OCI-LY3 (cell line): Measurements from ENCODE around the gene RTL5.

Experiments used
- H2AFZ ChIP-seq: fragments of 200-600, 300-600 bp; shearing (Covaris generic); 2 replicates; pipeline ENCODE4 v1.6.0; 2014; ENCODE audit warnings: antibody characterized with exemption, low read depth, low read length
- H3K27ac ChIP-seq: fragments of 200-600, 300-600 bp; sonication (generic); 2 replicates; pipeline ENCODE4 v1.5.1; 2014; ENCODE audit warnings: mild to moderate bottlenecking, low read length, moderate library complexity, mixed read lengths
- H3K27me3 ChIP-seq: fragments of 200-600, 300-600 bp; sonication (generic); 2 replicates; pipeline ENCODE4 v1.6.1; 2014; ENCODE audit warnings: low read depth, low read length, mixed read lengths
- H3K36me3 ChIP-seq: fragments of 200-600, 300-600 bp; sonication (generic); replicated peaks from 2 replicates; pipeline ENCODE3; 2014; ENCODE audit warnings: low read depth, low read length, mixed read lengths
- H3K4me1 ChIP-seq: fragments of 300-600, 200-600 bp; sonication (generic); 2 replicates; pipeline ENCODE4 v1.6.1; 2014; ENCODE audit warnings: low read length, mixed read lengths
- H3K4me2 ChIP-seq: fragments of 200-600, 300-600 bp; sonication (generic); 2 replicates; pipeline ENCODE4 v1.6.1; 2014; ENCODE audit warnings: low read length, mixed read lengths
- H3K4me3 ChIP-seq: fragments of 300-600, 200-600 bp; sonication (generic); 2 replicates; pipeline ENCODE4 v1.5.1; 2014; ENCODE audit warnings: antibody characterized with exemption, mild to moderate bottlenecking, low read length, moderate library complexity
- H3K79me2 ChIP-seq: fragments of 300-600, 200-600 bp; shearing (Covaris generic); 2 replicates; pipeline ENCODE4 v1.6.1; 2014; ENCODE audit warnings: mild to moderate bottlenecking, low read length, mixed read lengths
- H3K9ac ChIP-seq: fragments of 300-600, 200-600 bp; shearing (Covaris generic); 2 replicates; pipeline ENCODE4 v1.6.0; 2014; ENCODE audit warnings: mild to moderate bottlenecking, low read length, moderate library complexity
- H3K9me3 ChIP-seq: fragments of 200-600, 300-600 bp; shearing (Covaris generic); 2 replicates; pipeline ENCODE4 v1.6.1; 2014; ENCODE audit warnings: low read length, mixed read lengths; ENCODE audit not compliant: insufficient read depth
- H4K20me1 ChIP-seq: fragments of 200-600, 300-600 bp; sonication (generic); 2 replicates; pipeline ENCODE4 v1.6.1; 2016; ENCODE audit warnings: low read length, mixed read lengths; ENCODE audit not compliant: insufficient read depth
- CTCF ChIP-seq: fragments of 200-600, 300-600 bp; sonication (generic); IDR thresholded peaks from 2 replicates; pipeline ENCODE4 v1.5.1; 2014; ENCODE audit warnings: antibody characterized with exemption, low read length, low read depth
- EZH2phosphoT487 ChIP-seq: fragments of 200-600 bp; shearing (Covaris generic); IDR thresholded peaks from 2 replicates; pipeline ENCODE4 v1.6.1; 2018; ENCODE audit warnings: antibody characterized with exemption, mixed run types, low read depth

RTL5 gene

GRCh38 chrX:72083291-72083690 lies 48.4 kb downstream of the RTL5 start:
- no peak overlapping the region for H3K4me2 ChIP-seq
- H2AFZ ChIP-seq = no peak overlapping the region
- no peak overlapping the region for H3K4me3 ChIP-seq
- no peak overlapping the region for H3K27ac ChIP-seq
- no peaks in the 10 kb centered on the region for H3K9me3 ChIP-seq
- no peaks in the 10 kb centered on the region for H3K79me2 ChIP-seq
- TF ChIP-seq EZH2phosphoT487 (no peak), CTCF (no peak)
- no peaks in the 10 kb centered on the region for H3K4me1 ChIP-seq
- H4K20me1 ChIP-seq = no peaks in the 10 kb centered on the region
- H3K27me3 ChIP-seq = no peaks in the 10 kb centered on the region
- H3K36me3 ChIP-seq = no peaks in the 10 kb centered on the region
- H3K9ac ChIP-seq = no peak overlapping the region

GRCh38 chrX:72081605-72082320 lies 50.0 kb downstream of the RTL5 start:
- Histone ChIP-seq H3K4me1 (no peaks in the 10 kb centered on the region), H4K20me1 (no peaks in the 10 kb centered on the region), H3K9me3 (no peaks in the 10 kb centered on the region), H3K4me2 (no peak overlapping the region), H3K27ac (no peak overlapping the region), H3K79me2 (no peaks in the 10 kb centered on the region), H3K4me3 (no peak overlapping the region), H3K9ac (no peak overlapping the region), H3K27me3 (no peaks in the 10 kb centered on the region), H3K36me3 (no peaks in the 10 kb centered on the region), H2AFZ (no peak overlapping the region)
- no peak for TF ChIP-seq EZH2phosphoT487
- TF ChIP-seq CTCF = no peak

GRCh38 chrX:72080800-72081199 lies 50.9 kb downstream of the RTL5 start:
- TF ChIP-seq CTCF = no peak
- no peak for TF ChIP-seq EZH2phosphoT487
- no peaks in the 10 kb centered on the region for H3K9me3 ChIP-seq
- no peaks in the 10 kb centered on the region for H4K20me1 ChIP-seq
- no peak overlapping the region for H3K4me3 ChIP-seq
- no peak overlapping the region for H3K27ac ChIP-seq
- no peak overlapping the region for H3K4me2 ChIP-seq
- no peak overlapping the region for H2AFZ ChIP-seq
- no peaks in the 10 kb centered on the region for H3K27me3 ChIP-seq
- H3K36me3 ChIP-seq = no peaks in the 10 kb centered on the region
- H3K4me1 ChIP-seq = no peaks in the 10 kb centered on the region
- no peak overlapping the region for H3K9ac ChIP-seq
- no peaks in the 10 kb centered on the region for H3K79me2 ChIP-seq

- Histone ChIP-seq H3K4me1 (no peaks in the 10 kb centered on the region), H4K20me1 (no peaks in the 10 kb centered on the region), H3K9me3 (no peaks in the 10 kb centered on the region), H3K9ac (no peak overlapping the region), H3K79me2 (no peaks in the 10 kb centered on the region), H3K27me3 (no peaks in the 10 kb centered on the region), H3K4me3 (no peak overlapping the region), H3K36me3 (no peaks in the 10 kb centered on the region), H3K27ac (no peak overlapping the region), H2AFZ (no peak overlapping the region), H3K4me2 (no peak overlapping the region)
- TF ChIP-seq CTCF = no peak
- TF ChIP-seq EZH2phosphoT487 = no peak
Measured at GRCh38 chrX:72080150-72080549, 51.6 kb downstream of the RTL5 start.
